ENCODE results near the gene GAPDH. TPM values are rescaled to one million over a fixed set of nuclear protein-coding genes. Genes with fewer than 3 reads are reported as not detected.

GAPDH gene
- total RNA-seq, 5 donors from 2014 or later (not counting 1 experiment from before 2014, with no cell fraction given) = 500 to 643 (median 605) TPM

- WGBS (ENCODE audit: insufficient coverage) = 77% methylated on average over 5 of the region's 7 CpGs
- Mint-ChIP-seq H3K4me1 (peaks cover 42 to 48% (median 44%) of the 10 kb centered on the region in 3 donors), H3K9me3 (no peaks in the 10 kb centered on the region), H3K4me3 (peak overlapping the region; percentile 11 to 100 (median 97)), H3K36me3 (peaks cover 41% of the 10 kb centered on the region), H3K27me3 (no peaks in the 10 kb centered on the region), H3K27ac (peak overlapping the region; percentile 81)
- Histone ChIP-seq H3K36me3 (ENCODE audit: control insufficient read depth in 2 of 2, extremely low read depth in 1 of 2, insufficient read depth in 1 of 2, low read length in 1 of 2) (peaks cover 10 to 63% of the 10 kb centered on the region in 2 donors), H3K27ac (ENCODE audit: low read length) (peak overlapping the region; percentile 12), H3K4me1 (ENCODE audit: control insufficient read depth in 1 of 2, extremely low read depth in 1 of 2, insufficient read depth in 2 of 2, low read length in 2 of 2) (peaks cover 7 to 29% of the 10 kb centered on the region in 2 experiments), H3K9me3 (no peaks in the 10 kb centered on the region), H3K4me3 (ENCODE audit: control insufficient read depth in 1 of 2, extremely low read depth in 1 of 2, low read length in 1 of 2) (no peak overlapping the region), H3K27me3 (replicated peaks in 1 of 2; ENCODE audit: control insufficient read depth in 2 of 2, extremely low read depth in 1 of 2, insufficient read depth in 2 of 2, low read length in 1 of 2) (no peaks in the 10 kb centered on the region)
- ChIA-PET CTCF (interaction anchor here (0.7 kb wide), 4 partner anchors 9 to 210 kb away, joined by 3 to 6 read pairs (median 4); no protein-coding TSS in a partner anchor), POLR2A (interaction anchor here in 1 of 2 donors (0.7 kb wide), 1 partner anchor 267 kb away, joined by 6 read pairs; no protein-coding TSS in a partner anchor)
- DNase-seq = no peak
- ATAC-seq (replicated peaks in 1 of 4) = no peak
Measured at GRCh38 chr12:6569786-6570185, 35.5 kb downstream of the GAPDH start.

- H3K4me1 ChIP-seq (ENCODE audit: control insufficient read depth in 1 of 2, extremely low read depth in 1 of 2, insufficient read depth in 2 of 2, low read length in 2 of 2) = peaks cover 7 to 29% of the 10 kb centered on the region in 2 experiments
- H3K9me3 Mint-ChIP-seq = no peaks in the 10 kb centered on the region
- ChIA-PET CTCF (interaction anchor here (0.7 to 1.5 kb wide), 6 partner anchors 9 to 211 kb away, joined by 3 to 6 read pairs (median 4); no protein-coding TSS in a partner anchor), POLR2A (interaction anchor here (0.5 to 0.7 kb wide), 2 partner anchors 30 to 266 kb away, joined by 6 to 8 read pairs; no protein-coding TSS in a partner anchor)
- no peak overlapping the region for H3K4me3 ChIP-seq (ENCODE audit: control insufficient read depth in 1 of 2, extremely low read depth in 1 of 2, low read length in 1 of 2)
- WGBS (ENCODE audit: insufficient coverage) = 64% methylated on average over 2 of the region's 7 CpGs
- DNase-seq (peak in 11 of 35 experiments; percentile 15 to 55 (median 29)), ATAC-seq (replicated peaks in 1 of 4) (no peak)
- no peaks in the 10 kb centered on the region for H3K9me3 ChIP-seq
- H3K4me1 Mint-ChIP-seq = peaks cover 40 to 44% (median 43%) of the 10 kb centered on the region in 3 donors
- H3K36me3 Mint-ChIP-seq = peaks cover 42% of the 10 kb centered on the region
- no peaks in the 10 kb centered on the region for H3K27me3 ChIP-seq (replicated peaks in 1 of 2; ENCODE audit: control insufficient read depth in 2 of 2, extremely low read depth in 1 of 2, insufficient read depth in 2 of 2, low read length in 1 of 2)
- peaks cover 10 to 64% of the 10 kb centered on the region in 2 donors for H3K36me3 ChIP-seq (ENCODE audit: control insufficient read depth in 2 of 2, extremely low read depth in 1 of 2, insufficient read depth in 1 of 2, low read length in 1 of 2)
- H3K27ac ChIP-seq (ENCODE audit: low read length) = no peak overlapping the region
- peak overlapping the region; percentile 11 to 97 (median 62) for H3K4me3 Mint-ChIP-seq
- peak overlapping the region; percentile 81 for H3K27ac Mint-ChIP-seq
- no peaks in the 10 kb centered on the region for H3K27me3 Mint-ChIP-seq
Measured at GRCh38 chr12:6570264-6570887, 36.1 kb downstream of the GAPDH start.

DNA sequence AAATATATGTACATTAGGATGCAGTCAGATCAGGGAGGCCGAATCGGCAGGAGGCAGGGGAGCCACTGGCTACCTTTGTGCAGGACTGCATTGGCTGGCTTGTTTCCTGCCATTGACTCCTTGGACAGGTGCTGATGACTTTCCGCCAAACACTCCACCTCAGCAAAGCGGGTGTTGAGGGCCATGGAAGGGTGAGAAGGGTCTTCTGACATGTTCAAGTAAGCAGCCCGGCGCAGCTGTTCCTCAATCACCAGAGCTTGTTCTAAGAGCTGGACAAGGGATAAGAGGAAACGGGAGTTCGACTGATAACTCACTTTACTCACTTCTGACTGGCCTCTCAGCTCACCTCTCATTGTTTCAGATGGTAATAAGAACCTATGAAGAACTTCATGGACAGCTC lies 38.7 kb downstream of the GAPDH start:
- ChIA-PET CTCF (interaction anchor here in 1 of 2 donors (1.2 kb wide), 1 partner anchor 9 kb away, joined by 3 read pairs; no protein-coding TSS in a partner anchor), POLR2A (interaction anchor here in 1 of 2 donors (0.8 kb wide), 1 partner anchor 28 kb away, joined by 6 read pairs; no protein-coding TSS in a partner anchor)
- ATAC-seq (replicated peaks in 1 of 4) (no peak), DNase-seq (no peak)
- H3K4me3 ChIP-seq (ENCODE audit: control insufficient read depth in 1 of 2, extremely low read depth in 1 of 2, low read length in 1 of 2) = no peak overlapping the region
- H3K27ac Mint-ChIP-seq = peak overlapping the region in 1 of 2 donors; percentile 34
- no peak overlapping the region for H3K27ac ChIP-seq (ENCODE audit: low read length)
- peaks cover 47% of the 10 kb centered on the region for H3K36me3 Mint-ChIP-seq
- H3K36me3 ChIP-seq (ENCODE audit: control insufficient read depth in 2 of 2, extremely low read depth in 1 of 2, insufficient read depth in 1 of 2, low read length in 1 of 2) = peaks cover 22 to 76% of the 10 kb centered on the region in 2 donors
- H3K4me1 Mint-ChIP-seq = peaks cover 17 to 21% (median 19%) of the 10 kb centered on the region in 3 donors
- H3K9me3 Mint-ChIP-seq = no peaks in the 10 kb centered on the region
- peaks cover 0 to 16% of the 10 kb centered on the region in 2 experiments for H3K4me1 ChIP-seq (ENCODE audit: control insufficient read depth in 1 of 2, extremely low read depth in 1 of 2, insufficient read depth in 2 of 2, low read length in 2 of 2)
- WGBS (ENCODE audit: insufficient coverage) = 90% methylated on average over 4 of the region's 8 CpGs
- H3K9me3 ChIP-seq = no peaks in the 10 kb centered on the region
- no peaks in the 10 kb centered on the region for H3K27me3 Mint-ChIP-seq
- H3K4me3 Mint-ChIP-seq = no peak overlapping the region
- H3K27me3 ChIP-seq (replicated peaks in 1 of 2; ENCODE audit: control insufficient read depth in 2 of 2, extremely low read depth in 1 of 2, insufficient read depth in 2 of 2, low read length in 1 of 2) = no peaks in the 10 kb centered on the region

- ChIA-PET CTCF (no interaction called here), POLR2A (interaction anchor here in 1 of 2 donors (0.6 kb wide), 2 partner anchors 48 to 429 kb away, joined by 3 read pairs; no protein-coding TSS in a partner anchor)
- DNase-seq (no peak), ATAC-seq (replicated peaks in 1 of 4) (no peak)
- H3K27ac ChIP-seq (ENCODE audit: low read length) = no peak overlapping the region
- H3K36me3 ChIP-seq (ENCODE audit: control insufficient read depth in 2 of 2, extremely low read depth in 1 of 2, insufficient read depth in 1 of 2, low read length in 1 of 2) = peaks cover 28 to 84% of the 10 kb centered on the region in 2 donors
- H3K9me3 ChIP-seq = no peaks in the 10 kb centered on the region
- H3K4me3 ChIP-seq (ENCODE audit: control insufficient read depth in 1 of 2, extremely low read depth in 1 of 2, low read length in 1 of 2) = no peak overlapping the region
- H3K27me3 ChIP-seq (replicated peaks in 1 of 2; ENCODE audit: control insufficient read depth in 2 of 2, extremely low read depth in 1 of 2, insufficient read depth in 2 of 2, low read length in 1 of 2) = no peaks in the 10 kb centered on the region
- peaks cover 0 to 2% of the 10 kb centered on the region in 2 experiments for H3K4me1 ChIP-seq (ENCODE audit: control insufficient read depth in 1 of 2, extremely low read depth in 1 of 2, insufficient read depth in 2 of 2, low read length in 2 of 2)
- Mint-ChIP-seq H3K36me3 (peaks cover 52% of the 10 kb centered on the region), H3K27me3 (no peaks in the 10 kb centered on the region), H3K4me3 (no peak overlapping the region), H3K9me3 (no peaks in the 10 kb centered on the region), H3K4me1 (peaks cover 8 to 14% (median 11%) of the 10 kb centered on the region in 3 donors), H3K27ac (peak overlapping the region in 1 of 2 donors; percentile 41)
- no CpG with 5 or more reads among the region's 4 CpGs for WGBS (ENCODE audit: insufficient coverage)
Measured at GRCh38 chr12:6574576-6575295, 40.4 kb downstream of the GAPDH start.

- Mint-ChIP-seq H3K36me3 (peaks cover 46% of the 10 kb centered on the region), H3K9me3 (no peaks in the 10 kb centered on the region), H3K27me3 (no peaks in the 10 kb centered on the region), H3K27ac (no peak overlapping the region), H3K4me1 (peaks cover 3 to 6% (median 3%) of the 10 kb centered on the region in 3 donors), H3K4me3 (no peak overlapping the region)
- Histone ChIP-seq H3K27ac (ENCODE audit: low read length) (no peak overlapping the region), H3K4me1 (ENCODE audit: control insufficient read depth in 1 of 2, extremely low read depth in 1 of 2, insufficient read depth in 2 of 2, low read length in 2 of 2) (no peaks in the 10 kb centered on the region), H3K27me3 (replicated peaks in 1 of 2; ENCODE audit: control insufficient read depth in 2 of 2, extremely low read depth in 1 of 2, insufficient read depth in 2 of 2, low read length in 1 of 2) (no peaks in the 10 kb centered on the region), H3K4me3 (ENCODE audit: control insufficient read depth in 1 of 2, extremely low read depth in 1 of 2, low read length in 1 of 2) (no peak overlapping the region), H3K36me3 (ENCODE audit: control insufficient read depth in 2 of 2, extremely low read depth in 1 of 2, insufficient read depth in 1 of 2, low read length in 1 of 2) (peaks cover 29 to 81% of the 10 kb centered on the region in 2 donors), H3K9me3 (no peaks in the 10 kb centered on the region)
- no peak for DNase-seq
- ATAC-seq (replicated peaks in 1 of 4) = no peak
- 99% methylated on average over 7 of the region's 8 CpGs for WGBS (ENCODE audit: insufficient coverage)
- ChIA-PET CTCF (interaction anchor here (0.6 to 0.7 kb wide), 2 partner anchors 105 to 106 kb away, joined by 3 to 5 read pairs; no protein-coding TSS in a partner anchor), POLR2A (interaction anchor here (0.6 to 0.7 kb wide), 2 partner anchors 21 to 86 kb away, joined by 3 read pairs; no protein-coding TSS in a partner anchor)
Measured at GRCh38 chr12:6575648-6576047, 41.3 kb downstream of the GAPDH start.

DNA sequence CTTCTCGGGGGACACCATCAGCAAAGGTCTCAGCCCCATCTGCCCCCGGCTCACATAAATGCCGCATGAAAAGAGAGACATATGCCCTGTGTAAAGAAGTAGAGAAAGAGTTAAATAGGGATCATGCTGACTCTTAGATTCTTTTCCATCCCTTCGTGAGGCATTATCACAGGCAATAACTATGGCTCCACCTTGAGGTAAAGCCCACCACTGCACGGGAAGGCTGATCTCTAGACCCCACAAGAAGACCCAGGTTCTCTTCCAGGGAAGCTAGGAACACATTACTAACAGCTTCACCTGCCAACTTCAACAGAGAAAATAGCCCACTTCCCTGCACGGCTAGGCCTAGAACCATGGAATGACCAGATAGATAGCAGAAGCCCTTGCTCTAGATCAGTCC lies 47.9 kb downstream of the GAPDH start:
- Mint-ChIP-seq H3K4me3 (no peak overlapping the region), H3K36me3 (peaks cover 47% of the 10 kb centered on the region), H3K27me3 (no peaks in the 10 kb centered on the region), H3K27ac (no peak overlapping the region), H3K4me1 (no peaks in the 10 kb centered on the region), H3K9me3 (no peaks in the 10 kb centered on the region)
- WGBS (ENCODE audit: insufficient coverage) = 100% methylated on average over 4 of the region's 6 CpGs
- Histone ChIP-seq H3K9me3 (no peaks in the 10 kb centered on the region), H3K4me1 (ENCODE audit: control insufficient read depth in 1 of 2, extremely low read depth in 1 of 2, insufficient read depth in 2 of 2, low read length in 2 of 2) (no peaks in the 10 kb centered on the region), H3K27ac (ENCODE audit: low read length) (no peak overlapping the region), H3K27me3 (replicated peaks in 1 of 2; ENCODE audit: control insufficient read depth in 2 of 2, extremely low read depth in 1 of 2, insufficient read depth in 2 of 2, low read length in 1 of 2) (no peaks in the 10 kb centered on the region), H3K36me3 (ENCODE audit: control insufficient read depth in 2 of 2, extremely low read depth in 1 of 2, insufficient read depth in 1 of 2, low read length in 1 of 2) (peaks cover 31 to 87% of the 10 kb centered on the region in 2 donors), H3K4me3 (ENCODE audit: control insufficient read depth in 1 of 2, extremely low read depth in 1 of 2, low read length in 1 of 2) (no peak overlapping the region)
- no peak for DNase-seq
- peak in 1 of 4 experiments; percentile 17 for ATAC-seq (replicated peaks in 1 of 4)
- POLR2A ChIA-PET = interaction anchor here (0.7 to 1.0 kb wide), 2 partner anchors 17 to 46 kb away, joined by 3 to 8 read pairs; no protein-coding TSS in a partner anchor
- CTCF ChIA-PET = no interaction called here

All from T-cell (primary cell).